Activated T-cell treated with anti-CD3 and anti-CD28 coated beads, Interleukin-2, amount 50 U/mL, for 4 hours (primary cell): ENCODE measurements around the gene ITGA7. TPM values are rescaled to one million over a fixed set of nuclear protein-coding genes. Genes with fewer than 3 reads are reported as not detected.

Source experiments
- ATAC-seq, 2 donors: fragments of 200-7000 bp; cut with Tn5 transposase; one replicate each; pipeline ENCODE4 v1.10.0; 2021
- DNase-seq: peaks from one replicate; pipeline ENCODE4 v3.0.0-alpha.2; 2020
- H3K27me3 Mint-ChIP-seq: one replicate; pipeline ENCODE4 v1.8.0; 2021; ENCODE audit warnings: low read depth, mixed read lengths
- H3K36me3 Mint-ChIP-seq: one replicate; pipeline ENCODE4 v1.8.0; 2022; ENCODE audit warnings: mixed read lengths; ENCODE audit not compliant: insufficient read depth
- H3K4me1 Mint-ChIP-seq: one replicate; pipeline ENCODE4 v1.8.0; 2021; ENCODE audit warnings: low read depth, mixed read lengths
- H3K4me3 Mint-ChIP-seq: one replicate; pipeline ENCODE4 v1.8.0; 2021; ENCODE audit warnings: mild to moderate bottlenecking, moderate library complexity, mixed read lengths
- H3K9me3 Mint-ChIP-seq: one replicate; pipeline ENCODE4 v1.8.0; 2021; ENCODE audit warnings: mixed read lengths
- total RNA-seq, 3 donors: library from RNA; stranded (reverse); gene quantifications; one replicate each; pipeline ENCODE4 v1.2.1, GENCODE V29; 2021

ITGA7 gene
- total RNA-seq, 3 donors from 2014 or later = 0.91 to 1.4 (median 1.3) TPM

DNA sequence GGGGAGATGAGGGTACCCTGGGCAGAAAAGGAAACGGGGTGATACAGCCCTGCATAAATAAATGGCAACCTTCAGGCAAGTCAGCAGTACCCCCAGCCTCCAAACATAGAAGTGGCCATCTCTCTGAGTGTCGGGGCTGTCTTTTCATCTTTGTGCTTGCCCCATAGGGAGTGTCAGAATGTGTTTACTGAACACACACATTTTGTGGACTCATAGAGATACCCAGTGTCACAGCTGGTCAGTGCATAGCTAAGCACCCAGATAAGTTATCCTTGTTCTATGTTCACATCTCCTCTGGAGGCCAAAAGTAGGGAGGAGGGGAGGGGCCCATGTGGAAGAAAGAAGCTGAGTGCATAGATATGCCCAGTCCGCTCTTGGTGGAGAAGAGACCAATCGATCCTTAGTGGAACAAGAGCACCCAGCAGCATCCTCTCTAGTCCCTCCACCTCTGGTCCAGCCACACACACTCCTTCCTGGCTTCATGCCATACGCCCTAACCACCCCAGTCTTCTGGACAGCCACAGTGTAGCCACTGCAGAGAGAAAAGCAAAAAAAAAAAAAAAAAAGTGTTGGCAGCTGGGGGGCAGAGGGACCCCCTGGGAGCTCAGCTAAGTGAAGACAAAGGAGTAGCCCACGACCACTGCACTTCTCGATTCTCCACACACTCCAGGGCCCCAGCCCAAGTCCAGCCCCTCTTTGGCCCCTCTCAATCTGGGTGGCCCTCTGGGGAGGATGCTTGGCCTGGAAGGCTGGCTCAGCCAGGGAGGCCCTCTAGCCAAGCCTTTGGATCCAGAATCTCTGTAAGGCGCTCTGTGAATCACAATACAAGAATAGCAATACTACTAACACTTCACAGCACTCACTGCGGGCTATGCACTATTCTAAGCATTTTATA, 2.6 kb downstream of the ITGA7 start:
- ATAC-seq (no peak), DNase-seq (no peak)
- peaks cover 19% of the 10 kb centered on the region for H3K27me3 Mint-ChIP-seq
- no peaks in the 10 kb centered on the region for H3K9me3 Mint-ChIP-seq
- H3K4me3 Mint-ChIP-seq = no peak overlapping the region
- H3K36me3 Mint-ChIP-seq = no peaks in the 10 kb centered on the region
- H3K4me1 Mint-ChIP-seq = peaks cover 18% of the 10 kb centered on the region

DNA sequence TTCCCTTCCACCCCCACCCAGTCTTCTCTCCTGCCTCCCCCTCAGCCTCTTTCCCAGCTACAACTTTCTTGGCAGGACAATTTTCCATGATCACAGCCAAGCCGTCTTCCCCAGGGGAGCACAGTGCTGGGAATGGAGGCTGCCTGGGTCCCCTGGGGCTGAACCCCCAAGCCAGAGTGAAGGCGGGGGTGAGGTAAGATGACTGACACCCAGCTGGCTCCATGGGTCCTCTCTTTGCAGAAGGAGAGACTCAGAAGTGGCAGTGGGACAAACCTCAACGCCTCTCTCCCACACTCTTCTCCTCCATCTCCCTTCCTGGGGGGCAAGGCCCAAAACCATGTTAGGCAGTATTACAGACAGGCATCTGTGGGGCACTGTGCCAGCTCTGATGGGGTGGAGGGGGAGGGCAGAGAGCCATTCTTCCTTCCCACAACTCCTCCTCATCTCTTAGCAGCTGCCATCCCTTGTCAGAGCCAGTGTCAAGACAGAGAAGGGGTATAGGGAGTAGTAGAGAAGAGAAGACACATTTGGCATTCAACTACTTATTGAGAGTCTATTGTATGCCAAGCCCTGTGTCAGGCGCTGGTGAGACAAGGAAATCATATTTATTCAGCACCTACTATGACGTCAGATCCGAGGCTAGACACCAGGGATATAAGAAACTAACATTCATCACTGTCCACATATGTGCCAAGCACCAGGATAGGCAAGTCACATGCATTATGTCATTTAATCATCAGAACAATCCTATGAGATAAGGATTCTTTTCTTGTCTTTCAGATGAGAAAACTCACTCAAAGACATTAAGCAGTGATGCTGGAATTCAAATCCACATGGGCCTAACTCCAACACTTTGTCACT, 3.6 kb downstream of the ITGA7 start:
- DNase-seq (no peak), ATAC-seq (no peak)
- H3K4me3 Mint-ChIP-seq = no peak overlapping the region
- peaks cover 17% of the 10 kb centered on the region for H3K4me1 Mint-ChIP-seq
- H3K36me3 Mint-ChIP-seq = no peaks in the 10 kb centered on the region
- H3K9me3 Mint-ChIP-seq = no peaks in the 10 kb centered on the region
- H3K27me3 Mint-ChIP-seq = peaks cover 18% of the 10 kb centered on the region

DNA sequence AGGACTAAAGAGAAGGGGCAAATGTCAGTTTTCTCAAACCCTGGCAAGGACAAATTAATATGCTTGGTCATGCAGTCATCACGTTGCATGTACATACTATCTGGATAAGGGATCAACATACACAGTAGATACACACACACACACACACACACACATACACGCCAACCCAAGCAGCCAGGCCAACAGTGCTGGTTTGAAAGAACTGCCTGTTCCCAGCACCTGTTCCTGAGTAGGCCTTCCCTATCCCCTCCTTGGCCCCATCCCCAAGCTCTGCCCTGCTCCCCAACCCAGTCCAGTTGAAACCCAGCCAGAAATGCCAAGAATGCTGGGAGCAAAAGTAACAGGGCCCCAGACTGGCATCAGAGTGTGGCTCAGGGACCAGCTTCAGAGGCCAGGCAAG, 4.4 kb downstream of the ITGA7 start:
- DNase-seq = no peak
- no peak for ATAC-seq
- peaks cover 10% of the 10 kb centered on the region for H3K4me1 Mint-ChIP-seq
- no peak overlapping the region for H3K4me3 Mint-ChIP-seq
- no peaks in the 10 kb centered on the region for H3K9me3 Mint-ChIP-seq
- no peaks in the 10 kb centered on the region for H3K36me3 Mint-ChIP-seq
- peaks cover 11% of the 10 kb centered on the region for H3K27me3 Mint-ChIP-seq

DNA sequence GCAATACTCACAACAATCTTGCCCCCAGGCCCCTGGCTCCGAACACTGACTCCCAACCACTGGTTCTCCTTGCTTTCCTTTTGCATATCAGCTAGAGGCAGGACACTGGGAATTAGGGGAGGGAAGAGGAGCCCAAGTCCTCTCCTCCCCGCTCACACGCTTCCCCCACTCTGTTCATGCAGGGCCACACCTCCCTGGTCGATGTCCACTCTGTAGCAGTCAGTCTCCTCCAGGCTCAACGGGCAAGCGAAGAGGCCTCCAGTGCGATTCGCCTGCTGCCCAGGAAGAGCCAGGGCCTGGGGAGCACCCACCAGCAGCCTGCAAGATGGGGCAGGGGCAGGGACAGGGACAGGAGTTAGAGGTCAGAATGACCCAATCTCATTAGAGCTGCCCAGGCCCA, 4.8 kb downstream of the ITGA7 start:
- Mint-ChIP-seq H3K4me3 (no peak overlapping the region), H3K27me3 (peaks cover 9% of the 10 kb centered on the region), H3K4me1 (peaks cover 7% of the 10 kb centered on the region), H3K9me3 (no peaks in the 10 kb centered on the region), H3K36me3 (no peaks in the 10 kb centered on the region)
- ATAC-seq (no peak), DNase-seq (no peak)

DNA sequence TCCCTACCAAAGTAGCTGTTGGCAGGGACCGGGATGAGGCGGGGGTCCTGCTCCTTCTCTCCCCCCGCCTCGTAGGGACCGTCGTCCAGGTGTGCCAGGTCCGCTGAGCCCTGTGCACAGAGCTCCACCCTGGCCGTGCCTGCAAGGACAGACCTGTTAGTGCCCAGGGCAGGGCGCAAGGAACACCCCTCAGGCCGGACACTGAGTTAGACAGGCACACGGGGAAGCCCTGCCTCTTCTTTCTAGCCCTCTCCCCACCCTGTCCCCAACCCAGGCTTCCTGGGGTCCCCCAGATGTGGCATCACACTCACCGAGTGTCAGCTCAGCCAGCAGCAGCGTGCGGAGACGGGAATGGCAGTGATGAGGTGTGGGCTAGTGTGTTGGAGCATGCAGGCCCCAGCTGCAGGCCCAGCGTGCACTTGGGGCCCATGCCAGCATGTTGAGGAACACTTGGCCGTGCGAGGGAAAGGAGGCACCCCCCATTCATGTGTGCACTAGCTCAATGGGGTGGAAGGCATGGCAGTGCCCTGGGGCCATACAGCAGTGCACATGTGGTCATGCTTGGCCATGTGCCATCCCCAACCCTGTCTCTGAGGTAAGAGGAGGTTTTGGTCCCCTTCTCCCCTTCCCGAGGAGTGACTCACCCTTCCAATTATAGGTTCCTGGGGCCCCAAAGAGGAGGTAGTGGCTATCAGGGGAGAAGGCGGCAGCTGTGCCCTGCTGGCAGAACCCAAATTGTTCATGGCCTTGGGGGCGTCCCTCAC, 7.3 kb downstream of the ITGA7 start:
- ATAC-seq (no peak), DNase-seq (no peak)
- no peaks in the 10 kb centered on the region for H3K4me1 Mint-ChIP-seq
- H3K4me3 Mint-ChIP-seq = no peak overlapping the region
- no peaks in the 10 kb centered on the region for H3K27me3 Mint-ChIP-seq
- H3K36me3 Mint-ChIP-seq = no peaks in the 10 kb centered on the region
- H3K9me3 Mint-ChIP-seq = no peaks in the 10 kb centered on the region

DNA sequence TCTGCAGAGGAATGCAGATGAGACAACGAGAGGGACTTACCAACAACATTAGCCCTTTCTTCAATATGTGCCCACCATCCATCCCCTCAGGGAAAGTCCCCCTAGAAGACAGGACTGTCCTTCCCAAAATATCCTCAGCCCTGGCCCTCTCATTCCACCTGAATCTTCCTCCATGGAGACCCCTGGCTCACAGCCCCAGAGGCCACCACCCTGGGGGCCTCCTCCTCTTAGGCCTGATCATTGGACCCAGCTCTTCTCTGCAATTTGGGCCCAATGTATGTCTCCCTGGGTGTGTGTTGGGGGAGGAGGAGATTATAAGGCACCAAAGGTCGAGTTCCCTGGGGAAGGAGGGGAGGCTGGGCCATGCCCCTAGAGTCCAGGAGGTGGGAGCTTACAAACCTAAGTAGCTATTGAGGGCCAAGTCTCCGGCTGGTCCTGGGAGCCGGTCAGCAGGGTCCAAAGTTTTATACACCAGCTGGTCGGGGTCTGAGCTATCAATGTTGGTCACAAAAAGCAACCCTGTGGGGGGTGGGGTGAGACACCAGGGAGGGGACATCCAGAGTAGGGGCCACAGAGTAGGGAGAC, 8.1 kb downstream of the ITGA7 start:
- Mint-ChIP-seq H3K4me1 (no peaks in the 10 kb centered on the region), H3K9me3 (no peaks in the 10 kb centered on the region), H3K4me3 (no peak overlapping the region), H3K36me3 (no peaks in the 10 kb centered on the region), H3K27me3 (no peaks in the 10 kb centered on the region)
- ATAC-seq (no peak), DNase-seq (no peak)

DNA sequence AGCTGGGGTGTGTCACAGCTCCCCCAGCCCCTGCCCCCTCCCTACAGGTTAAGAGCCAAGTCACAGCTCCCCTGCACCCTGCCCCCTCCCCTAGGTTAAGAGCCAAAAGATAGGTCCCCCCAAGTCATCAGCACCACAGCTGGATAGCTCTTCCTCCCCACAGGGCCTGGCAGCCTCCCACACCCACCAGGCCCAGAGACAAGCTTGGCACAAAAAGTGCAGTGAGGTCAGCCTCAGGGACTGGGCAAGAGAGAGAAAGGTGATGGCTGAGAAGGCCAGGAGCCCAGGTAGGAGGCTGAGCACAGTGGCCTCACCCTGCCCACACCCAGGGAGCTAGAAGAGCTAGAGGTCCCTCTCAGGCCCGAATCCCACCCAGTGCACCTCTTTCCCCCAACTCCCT, 8.7 kb downstream of the ITGA7 start:
- Mint-ChIP-seq H3K4me3 (no peak overlapping the region), H3K9me3 (no peaks in the 10 kb centered on the region), H3K4me1 (no peaks in the 10 kb centered on the region), H3K36me3 (no peaks in the 10 kb centered on the region), H3K27me3 (no peaks in the 10 kb centered on the region)
- ATAC-seq = no peak
- no peak for DNase-seq

DNA sequence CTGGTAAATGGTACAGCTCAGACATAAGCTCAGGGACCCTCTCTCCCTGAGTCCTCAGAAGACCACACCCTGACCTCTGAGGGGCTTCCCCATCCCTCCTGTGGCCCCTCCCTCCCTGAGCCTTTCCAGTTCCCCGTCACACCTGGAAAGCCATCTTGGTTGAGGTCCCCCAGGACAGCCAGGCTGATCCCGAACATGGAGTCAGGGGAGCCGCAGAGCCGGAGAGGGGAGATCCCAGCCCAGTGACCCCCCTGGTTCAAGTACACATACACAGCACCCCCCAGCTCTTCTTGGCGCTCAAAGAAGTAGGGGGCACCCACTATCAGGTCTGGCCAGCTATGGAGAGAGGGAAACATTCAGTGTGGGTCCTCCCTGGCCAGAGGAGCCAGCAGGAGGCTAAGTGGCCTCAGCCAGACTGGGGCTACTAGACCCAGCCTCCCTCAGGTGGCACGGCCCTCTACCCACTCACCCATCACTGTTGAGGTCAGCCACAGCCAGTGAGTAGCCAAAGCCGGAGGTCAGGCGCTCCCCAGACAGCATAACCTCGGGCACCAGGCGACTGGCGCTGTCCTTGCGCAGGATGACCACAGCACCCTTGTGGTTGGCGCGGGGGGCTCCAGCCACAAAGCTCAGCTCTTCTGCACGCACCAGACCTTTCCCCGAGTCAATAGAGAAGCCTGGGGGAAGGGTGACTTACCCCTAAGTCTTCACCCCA, 9.3 kb downstream of the ITGA7 start:
- no peaks in the 10 kb centered on the region for H3K27me3 Mint-ChIP-seq
- no peak for DNase-seq
- no peak for ATAC-seq
- H3K36me3 Mint-ChIP-seq = no peaks in the 10 kb centered on the region
- no peak overlapping the region for H3K4me3 Mint-ChIP-seq
- no peaks in the 10 kb centered on the region for H3K4me1 Mint-ChIP-seq
- no peaks in the 10 kb centered on the region for H3K9me3 Mint-ChIP-seq

DNA sequence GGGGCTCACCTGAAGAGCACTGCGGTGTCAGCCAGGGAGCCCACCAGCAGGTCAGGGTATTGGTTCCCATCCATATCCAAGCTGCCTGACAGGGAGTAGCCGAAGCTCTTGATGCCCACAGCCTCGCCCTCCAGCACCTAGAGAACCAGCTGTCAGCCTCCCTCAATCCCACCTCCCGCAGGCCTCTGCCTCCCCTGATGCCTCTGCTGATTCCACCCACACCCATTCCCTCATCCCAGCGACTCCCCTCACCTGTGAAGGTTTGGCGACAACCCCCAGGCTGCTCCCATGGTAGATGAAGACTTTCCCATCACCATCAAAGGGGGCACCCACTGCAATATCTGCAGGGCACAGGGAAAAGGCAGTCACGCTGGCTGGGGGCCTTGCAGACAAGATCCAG, 10.0 kb downstream of the ITGA7 start:
- Mint-ChIP-seq H3K9me3 (no peaks in the 10 kb centered on the region), H3K4me3 (no peak overlapping the region), H3K27me3 (no peaks in the 10 kb centered on the region), H3K36me3 (no peaks in the 10 kb centered on the region), H3K4me1 (no peaks in the 10 kb centered on the region)
- DNase-seq (no peak), ATAC-seq (no peak)

DNA sequence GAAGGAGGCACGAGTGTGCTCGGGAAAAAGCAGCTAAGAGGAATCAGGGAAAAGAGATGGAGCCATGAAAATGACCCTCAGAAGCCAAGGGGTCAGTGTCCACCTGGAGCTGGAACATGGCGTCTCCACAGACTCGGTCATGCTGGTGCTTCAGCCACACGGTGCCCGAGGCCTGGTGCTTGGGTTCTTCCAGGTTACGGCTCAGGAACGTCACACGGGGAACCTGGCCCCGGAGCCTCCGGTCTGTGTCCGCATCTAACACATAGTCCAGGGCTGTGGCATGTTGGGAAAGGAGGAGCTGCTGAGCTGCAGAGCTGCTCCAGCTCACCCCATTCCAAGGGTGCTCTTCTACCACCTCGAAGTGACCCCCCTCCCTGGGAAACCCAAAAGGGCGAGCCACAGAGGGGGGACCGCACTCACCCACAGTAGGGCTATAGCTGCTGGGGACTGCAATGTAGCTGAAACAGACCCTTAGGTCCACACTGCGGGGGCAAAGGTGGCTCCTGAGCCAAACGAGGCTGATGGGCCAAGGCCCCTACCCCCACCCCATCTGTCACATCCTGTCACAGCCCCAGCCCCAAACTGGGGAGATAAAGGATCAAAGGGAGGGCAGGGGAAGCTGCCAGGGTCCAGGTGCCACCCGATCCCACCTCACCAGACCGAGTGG, 10.8 kb downstream of the ITGA7 start:
- no peaks in the 10 kb centered on the region for H3K36me3 Mint-ChIP-seq
- no peak overlapping the region for H3K4me3 Mint-ChIP-seq
- H3K9me3 Mint-ChIP-seq = no peaks in the 10 kb centered on the region
- H3K4me1 Mint-ChIP-seq = no peaks in the 10 kb centered on the region
- ATAC-seq (no peak), DNase-seq (no peak)
- no peaks in the 10 kb centered on the region for H3K27me3 Mint-ChIP-seq

DNA sequence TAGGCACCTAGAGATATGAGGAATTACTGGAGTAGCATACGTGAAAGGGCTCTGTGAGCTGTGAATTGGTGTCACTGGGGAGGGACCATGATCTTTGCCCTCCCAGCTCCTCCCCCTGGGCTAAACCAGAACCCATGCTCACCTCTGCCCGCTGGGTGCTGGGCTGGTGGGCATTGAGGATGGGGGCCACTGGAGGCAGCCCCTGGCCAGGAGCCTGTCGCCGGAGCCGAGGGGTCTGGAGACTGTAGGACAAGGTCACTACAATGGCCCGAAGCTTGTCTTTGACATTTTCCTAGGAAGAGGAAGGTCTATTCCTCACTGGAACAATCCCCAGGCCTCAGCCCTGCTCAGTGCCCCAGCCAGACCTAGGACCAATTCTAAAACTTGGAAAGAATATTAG, 11.6 kb downstream of the ITGA7 start:
- no peaks in the 10 kb centered on the region for H3K4me1 Mint-ChIP-seq
- ATAC-seq (no peak), DNase-seq (no peak)
- no peaks in the 10 kb centered on the region for H3K9me3 Mint-ChIP-seq
- no peak overlapping the region for H3K4me3 Mint-ChIP-seq
- H3K36me3 Mint-ChIP-seq = no peaks in the 10 kb centered on the region
- H3K27me3 Mint-ChIP-seq = no peaks in the 10 kb centered on the region

DNA sequence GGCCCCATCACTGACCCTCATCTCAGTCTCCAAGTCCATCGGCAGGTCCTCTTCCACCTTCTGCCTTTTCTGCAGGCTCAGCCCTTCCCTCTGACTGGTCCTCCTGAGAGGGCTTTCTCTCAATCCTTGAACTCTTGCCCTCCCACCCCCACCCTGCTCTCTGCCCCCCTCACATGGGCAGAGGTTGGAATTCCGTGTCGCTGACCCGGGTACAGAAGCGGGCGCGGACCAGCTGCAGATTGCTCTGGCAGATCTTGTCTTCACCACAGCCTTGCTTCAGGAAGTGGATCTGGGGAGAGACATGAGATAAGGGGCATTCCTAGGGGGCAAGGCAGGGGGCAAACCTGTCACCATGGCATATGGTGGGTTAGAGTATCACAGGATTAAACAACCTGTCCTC, 12.4 kb downstream of the ITGA7 start:
- H3K9me3 Mint-ChIP-seq = no peaks in the 10 kb centered on the region
- no peaks in the 10 kb centered on the region for H3K27me3 Mint-ChIP-seq
- no peak for DNase-seq
- no peaks in the 10 kb centered on the region for H3K4me1 Mint-ChIP-seq
- no peak overlapping the region for H3K4me3 Mint-ChIP-seq
- no peaks in the 10 kb centered on the region for H3K36me3 Mint-ChIP-seq
- no peak for ATAC-seq

DNA sequence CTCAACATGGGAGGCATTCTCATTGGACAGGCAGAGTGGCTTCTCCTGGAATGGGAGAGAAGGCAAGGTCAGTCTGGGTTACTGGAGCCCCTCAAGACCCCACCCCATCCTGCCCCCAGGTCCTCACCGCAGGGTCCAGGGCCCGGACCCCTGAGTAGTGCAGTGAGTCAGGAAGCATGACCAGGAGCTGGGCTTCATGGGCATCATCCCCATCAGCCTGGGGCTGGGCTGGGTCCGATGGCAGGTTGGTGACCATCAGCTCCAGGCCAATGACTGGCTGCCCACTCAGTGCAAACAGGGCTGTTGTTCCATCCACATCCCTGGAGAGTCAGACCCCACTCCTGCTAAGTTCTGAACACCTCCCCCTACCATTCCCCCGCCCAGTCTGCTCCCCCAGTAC, 13.1 kb downstream of the ITGA7 start:
- ATAC-seq (no peak), DNase-seq (no peak)
- Mint-ChIP-seq H3K27me3 (no peaks in the 10 kb centered on the region), H3K9me3 (no peaks in the 10 kb centered on the region), H3K36me3 (no peaks in the 10 kb centered on the region), H3K4me3 (no peak overlapping the region), H3K4me1 (no peaks in the 10 kb centered on the region)
